HepG2 (cell line): Measurements from ENCODE around the gene TNFAIP3. TPM values are rescaled to one million over a fixed set of nuclear protein-coding genes. Genes with fewer than 3 reads are reported as not detected.

Experiments
- CHCHD3 ChIP-seq: sonication (generic); formaldehyde crosslinking; IDR thresholded peaks from 2 replicates; pipeline ENCODE4 v1.8.0; 2022; ENCODE audit warnings: mild to moderate bottlenecking, missing genetic modification reagents, moderate library complexity
- ELF1 ChIP-seq: sonication (generic); formaldehyde crosslinking; IDR thresholded peaks from 2 replicates; pipeline ENCODE4 v1.4.0; 2020; ENCODE audit warnings: missing genetic modification reagents
- KDM5A ChIP-seq: fragments of 200-600 bp; sonication (generic); IDR thresholded peaks from 2 replicates; pipeline ENCODE4 v1.7.0; 2018; ENCODE audit warnings: antibody characterized with exemption, mild to moderate bottlenecking, low read length, borderline replicate concordance
- POLR2AphosphoS2 ChIP-seq: IDR thresholded peaks from 2 replicates; pipeline ENCODE4 v1.6.1; 2011; ENCODE audit warnings: low read depth, low read length, improper control_type of control experiment
- ZBTB3 ChIP-seq: sonication (generic); formaldehyde crosslinking; IDR thresholded peaks from 2 replicates; pipeline ENCODE4 v1.4.0; 2020; ENCODE audit warnings: low read depth, mild to moderate bottlenecking, moderate library complexity, missing genetic modification reagents, borderline replicate concordance
- ZNF546 ChIP-seq: sonication (generic); formaldehyde crosslinking; conservative IDR thresholded peaks from 2 replicates; pipeline ENCODE4 v1.8.1; 2023; ENCODE audit warnings: mild to moderate bottlenecking, missing genetic modification reagents
- polyA plus RNA-seq, 8 experiments: library from polyadenylated mRNA; depleted of rRNA in 3 of 8; stranded (reverse) in 7 of 8; unstranded in 1 of 8; fragments of >200 nt; fragmentation: Illumina TruSeq in 4 of 8; extraction: Trizol in 4 of 8; gene quantifications; 2 replicates each; pipeline versions ENCODE4 v1.2.1 to v1.2.3, GENCODE V29; 2011 to 2016; ENCODE audit warnings: low read depth in 4 of 8, missing spikeins in 1 of 8, mixed read lengths in 1 of 8; ENCODE audit not compliant: insufficient read depth in 1 of 8
- total RNA-seq, 5 experiments: library from RNA; depleted of rRNA; stranded (reverse); fragments of >200 nt; fragmentation: Illumina TruSeq; extraction: Trizol; gene quantifications; 2 replicates each; pipeline ENCODE4 v1.2.3, GENCODE V29; 2016; ENCODE audit warnings: low read depth in 1 of 5
- TF ChIP-seq, protein P1 (sequence below): sonication (generic); formaldehyde crosslinking; IDR thresholded peaks from 2 replicates; pipeline ENCODE4 v1.5.0; 2020; ENCODE audit warnings: mild to moderate bottlenecking, missing genetic modification reagents, borderline replicate concordance
- TF ChIP-seq, protein P2 (sequence below): sonication (generic); formaldehyde crosslinking; IDR thresholded peaks from 2 replicates; pipeline ENCODE4 v1.4.0; 2020; ENCODE audit warnings: missing genetic modification reagents
- TF ChIP-seq, protein P3 (sequence below): sonication (generic); formaldehyde crosslinking; IDR thresholded peaks from 2 replicates; pipeline ENCODE4 v1.8.1; 2023; ENCODE audit warnings: mild to moderate bottlenecking, missing genetic modification reagents

Gene TNFAIP3
- total and polyA plus RNA-seq, 2 of the 13 experiments (the other 11 are each of a cell fraction or from before 2014, with no cell fraction given) = 28.2 to 47.1 TPM

DNA sequence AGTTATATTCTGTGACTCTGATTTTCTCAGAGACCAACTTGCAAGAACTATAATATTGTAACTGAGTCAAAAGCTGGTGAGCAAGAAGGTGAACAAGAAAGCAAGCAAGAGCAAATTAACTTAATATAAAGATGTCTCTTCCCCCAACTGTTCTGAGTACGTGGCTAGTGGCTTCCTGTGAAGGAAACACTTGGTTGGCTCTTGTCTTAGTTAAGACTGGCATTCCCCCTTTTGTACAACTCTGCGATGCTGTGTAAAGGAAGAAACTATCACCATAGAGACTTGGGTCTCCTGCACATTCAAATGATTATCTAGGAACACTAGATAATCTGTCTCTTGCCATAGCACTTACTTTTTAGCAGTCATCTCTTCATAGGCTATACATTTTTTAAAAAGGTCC, 47.3 kb upstream of the TNFAIP3 start (continued):
- TF ChIP-seq, protein P1, sequence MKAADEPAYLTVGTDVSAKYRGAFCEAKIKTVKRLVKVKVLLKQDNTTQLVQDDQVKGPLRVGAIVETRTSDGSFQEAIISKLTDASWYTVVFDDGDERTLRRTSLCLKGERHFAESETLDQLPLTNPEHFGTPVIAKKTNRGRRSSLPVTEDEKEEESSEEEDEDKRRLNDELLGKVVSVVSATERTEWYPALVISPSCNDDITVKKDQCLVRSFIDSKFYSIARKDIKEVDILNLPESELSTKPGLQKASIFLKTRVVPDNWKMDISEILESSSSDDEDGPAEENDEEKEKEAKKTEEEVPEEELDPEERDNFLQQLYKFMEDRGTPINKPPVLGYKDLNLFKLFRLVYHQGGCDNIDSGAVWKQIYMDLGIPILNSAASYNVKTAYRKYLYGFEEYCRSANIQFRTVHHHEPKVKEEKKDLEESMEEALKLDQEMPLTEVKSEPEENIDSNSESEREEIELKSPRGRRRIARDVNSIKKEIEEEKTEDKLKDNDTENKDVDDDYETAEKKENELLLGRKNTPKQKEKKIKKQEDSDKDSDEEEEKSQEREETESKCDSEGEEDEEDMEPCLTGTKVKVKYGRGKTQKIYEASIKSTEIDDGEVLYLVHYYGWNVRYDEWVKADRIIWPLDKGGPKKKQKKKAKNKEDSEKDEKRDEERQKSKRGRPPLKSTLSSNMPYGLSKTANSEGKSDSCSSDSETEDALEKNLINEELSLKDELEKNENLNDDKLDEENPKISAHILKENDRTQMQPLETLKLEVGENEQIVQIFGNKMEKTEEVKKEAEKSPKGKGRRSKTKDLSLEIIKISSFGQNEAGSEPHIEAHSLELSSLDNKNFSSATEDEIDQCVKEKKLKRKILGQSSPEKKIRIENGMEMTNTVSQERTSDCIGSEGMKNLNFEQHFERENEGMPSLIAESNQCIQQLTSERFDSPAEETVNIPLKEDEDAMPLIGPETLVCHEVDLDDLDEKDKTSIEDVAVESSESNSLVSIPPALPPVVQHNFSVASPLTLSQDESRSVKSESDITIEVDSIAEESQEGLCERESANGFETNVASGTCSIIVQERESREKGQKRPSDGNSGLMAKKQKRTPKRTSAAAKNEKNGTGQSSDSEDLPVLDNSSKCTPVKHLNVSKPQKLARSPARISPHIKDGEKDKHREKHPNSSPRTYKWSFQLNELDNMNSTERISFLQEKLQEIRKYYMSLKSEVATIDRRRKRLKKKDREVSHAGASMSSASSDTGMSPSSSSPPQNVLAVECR (CRISPR knock-in tag) = no peak
- TF ChIP-seq CHCHD3 = no peak
- no peak for TF ChIP-seq ZBTB3 (CRISPR knock-in tag)
- TF ChIP-seq, protein P2, sequence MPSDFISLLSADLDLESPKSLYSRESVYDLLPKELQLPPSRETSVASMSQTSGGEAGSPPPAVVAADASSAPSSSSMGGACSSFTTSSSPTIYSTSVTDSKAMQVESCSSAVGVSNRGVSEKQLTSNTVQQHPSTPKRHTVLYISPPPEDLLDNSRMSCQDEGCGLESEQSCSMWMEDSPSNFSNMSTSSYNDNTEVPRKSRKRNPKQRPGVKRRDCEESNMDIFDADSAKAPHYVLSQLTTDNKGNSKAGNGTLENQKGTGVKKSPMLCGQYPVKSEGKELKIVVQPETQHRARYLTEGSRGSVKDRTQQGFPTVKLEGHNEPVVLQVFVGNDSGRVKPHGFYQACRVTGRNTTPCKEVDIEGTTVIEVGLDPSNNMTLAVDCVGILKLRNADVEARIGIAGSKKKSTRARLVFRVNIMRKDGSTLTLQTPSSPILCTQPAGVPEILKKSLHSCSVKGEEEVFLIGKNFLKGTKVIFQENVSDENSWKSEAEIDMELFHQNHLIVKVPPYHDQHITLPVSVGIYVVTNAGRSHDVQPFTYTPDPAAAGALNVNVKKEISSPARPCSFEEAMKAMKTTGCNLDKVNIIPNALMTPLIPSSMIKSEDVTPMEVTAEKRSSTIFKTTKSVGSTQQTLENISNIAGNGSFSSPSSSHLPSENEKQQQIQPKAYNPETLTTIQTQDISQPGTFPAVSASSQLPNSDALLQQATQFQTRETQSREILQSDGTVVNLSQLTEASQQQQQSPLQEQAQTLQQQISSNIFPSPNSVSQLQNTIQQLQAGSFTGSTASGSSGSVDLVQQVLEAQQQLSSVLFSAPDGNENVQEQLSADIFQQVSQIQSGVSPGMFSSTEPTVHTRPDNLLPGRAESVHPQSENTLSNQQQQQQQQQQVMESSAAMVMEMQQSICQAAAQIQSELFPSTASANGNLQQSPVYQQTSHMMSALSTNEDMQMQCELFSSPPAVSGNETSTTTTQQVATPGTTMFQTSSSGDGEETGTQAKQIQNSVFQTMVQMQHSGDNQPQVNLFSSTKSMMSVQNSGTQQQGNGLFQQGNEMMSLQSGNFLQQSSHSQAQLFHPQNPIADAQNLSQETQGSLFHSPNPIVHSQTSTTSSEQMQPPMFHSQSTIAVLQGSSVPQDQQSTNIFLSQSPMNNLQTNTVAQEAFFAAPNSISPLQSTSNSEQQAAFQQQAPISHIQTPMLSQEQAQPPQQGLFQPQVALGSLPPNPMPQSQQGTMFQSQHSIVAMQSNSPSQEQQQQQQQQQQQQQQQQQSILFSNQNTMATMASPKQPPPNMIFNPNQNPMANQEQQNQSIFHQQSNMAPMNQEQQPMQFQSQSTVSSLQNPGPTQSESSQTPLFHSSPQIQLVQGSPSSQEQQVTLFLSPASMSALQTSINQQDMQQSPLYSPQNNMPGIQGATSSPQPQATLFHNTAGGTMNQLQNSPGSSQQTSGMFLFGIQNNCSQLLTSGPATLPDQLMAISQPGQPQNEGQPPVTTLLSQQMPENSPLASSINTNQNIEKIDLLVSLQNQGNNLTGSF = no peak
- TF ChIP-seq ZNF546 (CRISPR knock-in tag) = no peak
- TF ChIP-seq, protein P3, sequence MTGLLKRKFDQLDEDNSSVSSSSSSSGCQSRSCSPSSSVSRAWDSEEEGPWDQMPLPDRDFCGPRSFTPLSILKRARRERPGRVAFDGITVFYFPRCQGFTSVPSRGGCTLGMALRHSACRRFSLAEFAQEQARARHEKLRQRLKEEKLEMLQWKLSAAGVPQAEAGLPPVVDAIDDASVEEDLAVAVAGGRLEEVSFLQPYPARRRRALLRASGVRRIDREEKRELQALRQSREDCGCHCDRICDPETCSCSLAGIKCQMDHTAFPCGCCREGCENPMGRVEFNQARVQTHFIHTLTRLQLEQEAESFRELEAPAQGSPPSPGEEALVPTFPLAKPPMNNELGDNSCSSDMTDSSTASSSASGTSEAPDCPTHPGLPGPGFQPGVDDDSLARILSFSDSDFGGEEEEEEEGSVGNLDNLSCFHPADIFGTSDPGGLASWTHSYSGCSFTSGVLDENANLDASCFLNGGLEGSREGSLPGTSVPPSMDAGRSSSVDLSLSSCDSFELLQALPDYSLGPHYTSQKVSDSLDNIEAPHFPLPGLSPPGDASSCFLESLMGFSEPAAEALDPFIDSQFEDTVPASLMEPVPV (CRISPR knock-in tag) = no peak
- TF ChIP-seq POLR2AphosphoS2 = no peak
- no peak for TF ChIP-seq KDM5A
- no peak for TF ChIP-seq ELF1
